ENCODE data around the gene EPHB2.

- TF ChIP-seq POLR2A (IDR thresholded peaks at IDR 0.05) (no peak), CTCF (IDR thresholded peaks at IDR 0.05) (no peak)
Observed at GRCh38 chr1:22815421-22816066, 104.9 kb downstream of the EPHB2 start.
